Measurements from ENCODE around the gene MYO5B.

DNA sequence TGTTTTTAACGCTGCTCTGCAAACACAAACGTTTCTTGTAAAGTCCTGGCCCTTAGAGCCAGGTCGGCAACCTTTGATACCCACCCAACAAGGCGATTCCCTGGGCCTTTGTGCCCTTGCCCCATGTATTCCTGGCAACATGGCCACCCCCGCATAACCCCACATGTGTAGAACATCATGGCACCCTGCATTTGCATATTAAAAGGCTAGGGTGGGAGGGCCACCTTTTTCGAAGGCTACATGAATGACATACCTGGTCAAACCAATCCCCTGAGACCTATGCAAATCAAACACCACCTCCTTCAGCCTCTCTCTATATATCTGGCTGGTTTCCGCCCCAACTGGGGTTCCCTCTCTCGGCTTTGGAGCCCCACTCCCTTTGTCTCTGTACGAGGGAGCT lies 105.2 kb downstream of the MYO5B start:
- TF ChIP-seq, protein P1, sequence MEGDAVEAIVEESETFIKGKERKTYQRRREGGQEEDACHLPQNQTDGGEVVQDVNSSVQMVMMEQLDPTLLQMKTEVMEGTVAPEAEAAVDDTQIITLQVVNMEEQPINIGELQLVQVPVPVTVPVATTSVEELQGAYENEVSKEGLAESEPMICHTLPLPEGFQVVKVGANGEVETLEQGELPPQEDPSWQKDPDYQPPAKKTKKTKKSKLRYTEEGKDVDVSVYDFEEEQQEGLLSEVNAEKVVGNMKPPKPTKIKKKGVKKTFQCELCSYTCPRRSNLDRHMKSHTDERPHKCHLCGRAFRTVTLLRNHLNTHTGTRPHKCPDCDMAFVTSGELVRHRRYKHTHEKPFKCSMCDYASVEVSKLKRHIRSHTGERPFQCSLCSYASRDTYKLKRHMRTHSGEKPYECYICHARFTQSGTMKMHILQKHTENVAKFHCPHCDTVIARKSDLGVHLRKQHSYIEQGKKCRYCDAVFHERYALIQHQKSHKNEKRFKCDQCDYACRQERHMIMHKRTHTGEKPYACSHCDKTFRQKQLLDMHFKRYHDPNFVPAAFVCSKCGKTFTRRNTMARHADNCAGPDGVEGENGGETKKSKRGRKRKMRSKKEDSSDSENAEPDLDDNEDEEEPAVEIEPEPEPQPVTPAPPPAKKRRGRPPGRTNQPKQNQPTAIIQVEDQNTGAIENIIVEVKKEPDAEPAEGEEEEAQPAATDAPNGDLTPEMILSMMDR (conservative IDR thresholded peaks at IDR 0.05; ENCODE audit: low read depth, low read length), result no peak
- TF ChIP-seq POLR2A (IDR thresholded peaks at IDR 0.05; ENCODE audit: low read depth, low read length), result no peak
- no peak for TF ChIP-seq MAZ (IDR thresholded peaks at IDR 0.05; ENCODE audit: borderline replicate concordance, low read depth, low read length)
- TF ChIP-seq RAD21 (IDR thresholded peaks at IDR 0.05; ENCODE audit: low read length), result no peak
- TF ChIP-seq CHD1 (IDR thresholded peaks at IDR 0.05; ENCODE audit: low read depth, low read length), result no peak
- TF ChIP-seq CEBPB (IDR thresholded peaks at IDR 0.05; ENCODE audit: low read depth, low read length), result no peak
- no peak for TF ChIP-seq NFE2L2 (IDR thresholded peaks at IDR 0.05; ENCODE audit: low read depth, low read length)
- TF ChIP-seq, protein P2, sequence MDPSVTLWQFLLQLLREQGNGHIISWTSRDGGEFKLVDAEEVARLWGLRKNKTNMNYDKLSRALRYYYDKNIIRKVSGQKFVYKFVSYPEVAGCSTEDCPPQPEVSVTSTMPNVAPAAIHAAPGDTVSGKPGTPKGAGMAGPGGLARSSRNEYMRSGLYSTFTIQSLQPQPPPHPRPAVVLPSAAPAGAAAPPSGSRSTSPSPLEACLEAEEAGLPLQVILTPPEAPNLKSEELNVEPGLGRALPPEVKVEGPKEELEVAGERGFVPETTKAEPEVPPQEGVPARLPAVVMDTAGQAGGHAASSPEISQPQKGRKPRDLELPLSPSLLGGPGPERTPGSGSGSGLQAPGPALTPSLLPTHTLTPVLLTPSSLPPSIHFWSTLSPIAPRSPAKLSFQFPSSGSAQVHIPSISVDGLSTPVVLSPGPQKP (IDR thresholded peaks at IDR 0.05; ENCODE audit: borderline replicate concordance, low read depth, low read length), result no peak
- no peak for TF ChIP-seq MXI1 (IDR thresholded peaks at IDR 0.05; ENCODE audit: borderline replicate concordance, low read depth, low read length)

All from IMR-90 (cell line).